Smooth muscle cell of the brain vasculature (primary cell): Measurements from ENCODE around the gene SFTPB.

ENCODE experiments used
- DNase-seq: peaks from one replicate; pipeline ENCODE4 v3.0.0-alpha.2; 2012; ENCODE audit warnings: low read depth, low spot score

The SFTPB gene

DNA sequence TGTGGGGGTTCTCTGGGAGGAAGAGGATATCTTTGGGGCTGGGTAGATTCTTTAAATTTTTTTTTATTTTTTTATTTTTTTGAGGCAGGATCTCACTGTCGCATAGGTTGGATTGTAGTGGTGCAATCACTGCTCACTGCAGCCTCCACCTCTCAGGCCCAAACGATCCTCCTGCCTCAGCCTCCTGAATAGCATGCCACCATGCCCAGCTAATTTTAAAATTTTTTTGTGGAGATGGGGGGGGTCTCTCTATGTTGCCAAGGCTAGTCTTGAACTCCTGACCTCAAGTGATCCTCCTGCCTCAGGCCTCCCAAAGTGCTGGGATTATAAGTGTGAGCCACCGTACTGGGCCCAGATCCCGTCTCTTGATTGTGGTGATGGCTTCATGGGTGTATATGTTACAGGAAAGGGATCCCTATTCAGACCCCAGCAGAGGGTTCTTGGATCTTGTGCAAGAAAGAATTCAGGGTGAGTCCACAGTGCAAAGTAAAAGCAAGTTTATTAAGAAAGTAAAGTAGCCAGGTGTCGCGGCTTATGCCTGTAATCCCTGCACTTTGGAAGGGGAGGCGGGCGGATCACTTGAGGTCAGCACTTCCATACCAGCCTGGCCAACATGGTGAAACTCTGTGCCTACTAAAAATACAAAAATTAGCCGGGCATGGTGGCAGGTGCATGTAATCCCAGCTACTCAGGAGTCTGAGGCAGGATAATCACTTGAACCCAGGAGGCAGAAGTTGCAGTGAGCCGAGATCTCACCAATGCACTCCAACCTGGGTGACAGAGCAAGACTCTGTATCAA is 54.1 kb downstream of the SFTPB start:
- no peak for DNase-seq

- no peak for DNase-seq
Observed at GRCh38 chr2:85611705-85612587, 56.1 kb downstream of the SFTPB start, which contains the start of gene C2orf68. TSS of gene C2orf68 (minus strand) at chr2:85612066. CDS start at chr2:85611984, 82 bp downstream.

GRCh38 chr2:85611217-85611704 is 56.7 kb downstream of the SFTPB start:
- DNase-seq = no peak
